Skeletal muscle satellite cell (primary cell): ENCODE data around the gene RPS17.
"Not testable (repeated sequence)": the region's sequence is repeated elsewhere in the genome, so short reads cannot be mapped to it uniquely, and the experiment has no call there.

Experiments used
- H3K27me3 ChIP-seq: 2 replicates; pipeline ENCODE4 v1.7.0; 2013; ENCODE audit warnings: low read length; ENCODE audit not compliant: control insufficient read depth, insufficient read depth
- H3K36me3 ChIP-seq: 2 replicates; pipeline ENCODE4 v1.7.0; 2013; ENCODE audit warnings: mild to moderate bottlenecking, control low read depth, low read length; ENCODE audit not compliant: insufficient read depth
- H3K4me1 ChIP-seq: 2 replicates; pipeline ENCODE4 v1.7.0; 2013; ENCODE audit warnings: low read length; ENCODE audit not compliant: control insufficient read depth, insufficient read depth
- H3K4me2 ChIP-seq: 2 replicates; pipeline ENCODE4 v1.7.0; 2013; ENCODE audit warnings: mild to moderate bottlenecking, low read length
- H3K4me3 ChIP-seq: 2 replicates; pipeline ENCODE4 v1.7.0; 2013; ENCODE audit warnings: low read length
- H3K9ac ChIP-seq: 2 replicates; pipeline ENCODE4 v1.7.0; 2013; ENCODE audit warnings: mild to moderate bottlenecking, low read depth, low read length, moderate library complexity
- H3K9me3 ChIP-seq: replicated peaks from 2 replicates; pipeline ENCODE4 v1.7.0; 2013; ENCODE audit warnings: mild to moderate bottlenecking, control low read depth, low read length

The RPS17 gene

GRCh38 chr15:82502700-82503339, 37.4 kb downstream of the RPS17 start:
- H3K36me3 ChIP-seq, H3K4me3 ChIP-seq, H3K27me3 ChIP-seq, H3K9me3 ChIP-seq, H3K9ac ChIP-seq, H3K4me1 ChIP-seq, H3K4me2 ChIP-seq: not testable (repeated sequence)

- H3K9me3 ChIP-seq, H3K4me1 ChIP-seq, H3K36me3 ChIP-seq, H3K27me3 ChIP-seq, H3K9ac ChIP-seq, H3K4me3 ChIP-seq, H3K4me2 ChIP-seq: not testable (repeated sequence)
Measured at GRCh38 chr15:82500772-82501171, 39.5 kb downstream of the RPS17 start.

GRCh38 chr15:82497978-82498377, 42.3 kb downstream of the RPS17 start:
- H3K36me3 ChIP-seq, H3K9me3 ChIP-seq, H3K27me3 ChIP-seq, H3K4me2 ChIP-seq, H3K4me1 ChIP-seq, H3K9ac ChIP-seq, H3K4me3 ChIP-seq: not testable (repeated sequence)

- H3K4me2 ChIP-seq, H3K9me3 ChIP-seq, H3K27me3 ChIP-seq, H3K9ac ChIP-seq, H3K4me3 ChIP-seq, H3K36me3 ChIP-seq, H3K4me1 ChIP-seq: not testable (repeated sequence)
Measured at GRCh38 chr15:82488250-82488649, 52.0 kb downstream of the RPS17 start.

- H3K9me3 ChIP-seq, H3K9ac ChIP-seq, H3K4me2 ChIP-seq, H3K27me3 ChIP-seq, H3K36me3 ChIP-seq, H3K4me1 ChIP-seq, H3K4me3 ChIP-seq: not testable (repeated sequence)
Measured at GRCh38 chr15:82487045-82487444, 53.2 kb downstream of the RPS17 start.
